K562 (cell line): ENCODE data around the gene DHRS4L2. TPM values are rescaled to one million over a fixed set of nuclear protein-coding genes. Genes with fewer than 3 reads are reported as not detected.

Source experiments
- HOXB6 ChIP-seq: fragments of 250-450 bp; sonication (Bioruptor Pico); IDR thresholded peaks from 2 replicates; pipeline ENCODE4 v1.5.1; 2022; ENCODE audit warnings: mild to moderate bottlenecking, borderline replicate concordance
- JUN ChIP-seq, 2 experiments: sonication (generic) in 1 of 2; formaldehyde crosslinking in 1 of 2; IDR thresholded peaks; 2 replicates each; pipeline versions ENCODE4 v1.6.1 to v1.8.0; 2012 to 2022; ENCODE audit warnings: borderline replicate concordance in 2 of 2, mild to moderate bottlenecking in 2 of 2, improper control_type of control experiment in 1 of 2, low read depth in 1 of 2, low read length in 1 of 2, missing genetic modification reagents in 1 of 2
- KLF1 ChIP-seq: fragments of 450-650 bp; IDR thresholded peaks from 2 replicates; pipeline ENCODE4 v1.6.1; 2016; ENCODE audit warnings: missing genetic modification characterization, missing compliant biosample characterization
- NBN ChIP-seq: fragments of 450-650 bp; IDR thresholded peaks from 2 replicates; pipeline ENCODE4 v1.6.1; 2016; ENCODE audit warnings: low read depth, mild to moderate bottlenecking
- NKRF ChIP-seq: fragments of 450-650 bp; IDR thresholded peaks from 2 replicates; pipeline ENCODE4 v1.6.1; 2016; ENCODE audit warnings: borderline replicate concordance
- SMAD1 ChIP-seq: fragments of 150-350 bp; IDR thresholded peaks from 2 replicates; pipeline ENCODE4 v1.6.1; 2014; ENCODE audit warnings: low read length, low read depth; ENCODE audit not compliant: partially characterized antibody
- SMAD4 ChIP-seq: fragments of 250-450 bp; sonication (Bioruptor Pico); conservative IDR thresholded peaks from 2 replicates; pipeline ENCODE4 v1.8.0; 2021; ENCODE audit warnings: inconsistent platforms, mild to moderate bottlenecking, moderate library complexity
- STAT5B ChIP-seq: fragments of 250-450 bp; sonication (Bioruptor Pico); IDR thresholded peaks from 2 replicates; pipeline ENCODE4 v1.8.0; 2021; ENCODE audit warnings: mild to moderate bottlenecking, inconsistent platforms
- ZNF146 ChIP-seq: IDR thresholded peaks from one replicate; pipeline ENCODE4 v1.6.1; 2018; ENCODE audit warnings: missing compliant biosample characterization; ENCODE audit not compliant: unreplicated experiment
- ZNF3 ChIP-seq: fragments of 250-450 bp; sonication (Bioruptor Pico); IDR thresholded peaks from 2 replicates; pipeline ENCODE4 v1.5.0; 2021; ENCODE audit warnings: mild to moderate bottlenecking, moderate library complexity
- ZNF507 ChIP-seq: conservative IDR thresholded peaks from 2 replicates; pipeline ENCODE4 v1.6.1; 2017; ENCODE audit warnings: missing genetic modification characterization, missing compliant biosample characterization
- ZNF609 ChIP-seq: sonication (generic); formaldehyde crosslinking; IDR thresholded peaks from 2 replicates; pipeline ENCODE4 v1.8.1; 2023; ENCODE audit warnings: missing genetic modification reagents, mild to moderate bottlenecking, borderline replicate concordance
- ZNF717 ChIP-seq: fragments of 250-450 bp; sonication (Bioruptor Pico); IDR thresholded peaks from 2 replicates; pipeline ENCODE4 v1.5.0; 2021
- polyA plus RNA-seq, 8 experiments: library from polyadenylated mRNA; depleted of rRNA in 4 of 8; stranded (reverse) in 5 of 8; unstranded in 3 of 8; fragments of >200 nt; fragmentation: Nextera tagmentation in 2 of 8; fragmentation: Illumina TruSeq in 1 of 8; extraction: Ambion mirVana in 2 of 8; extraction: Trizol in 1 of 8; gene quantifications; 2 replicates each; pipeline versions ENCODE4 v1.2.1 to v1.2.3, GENCODE V29; 2011 to 2014; ENCODE audit warnings: inconsistent platforms in 1 of 8, missing spikeins in 1 of 8
- total RNA-seq, 7 experiments: library from RNA; depleted of rRNA in 6 of 7; stranded (reverse); fragments of >200 nt in 6 of 7; fragmentation: Illumina TruSeq in 2 of 7; extraction: Trizol in 2 of 7; gene quantifications; 2 replicates each; pipeline versions ENCODE4 v1.2.1 to v1.2.3, GENCODE V29; 2011 to 2021; ENCODE audit warnings: low replicate concordance in 1 of 7
- TF ChIP-seq, protein P1 (sequence below): fragments of 200-400 bp; formaldehyde crosslinking; IDR thresholded peaks from 2 replicates; pipeline ENCODE4 v1.6.1; 2017; ENCODE audit warnings: mild to moderate bottlenecking, low read depth, low read length, moderate library complexity

Gene DHRS4L2
- total and polyA plus RNA-seq, 9 of the 15 experiments (the other 6 are each of a cell fraction or from before 2014, with no cell fraction given): 2.3 to 13.7 (median 8.1) TPM

- TF ChIP-seq NKRF (peak; percentile 49; the same call in 1 of the 2 replicates), ZNF507 (no peak), SMAD4 (CRISPR knock-in tag) (no peak), JUN (IDR thresholded peaks at IDR 0.05; ENCODE audit: borderline replicate concordance, low read depth, low read length) (no peak), JUN (CRISPR knock-in tag; IDR thresholded peaks at IDR 0.05; ENCODE audit: borderline replicate concordance) (no peak), ZNF146 (no peak), STAT5B (CRISPR knock-in tag) (no peak), ZNF717 (CRISPR knock-in tag) (no peak), ZNF609 (CRISPR knock-in tag) (no peak), HOXB6 (CRISPR knock-in tag) (no peak), NBN (no peak), ZNF3 (CRISPR knock-in tag) (no peak), SMAD1 (no peak), KLF1 (tag) (peak; percentile 42; the same call in 1 of the 2 replicates)
- TF ChIP-seq, protein P1, sequence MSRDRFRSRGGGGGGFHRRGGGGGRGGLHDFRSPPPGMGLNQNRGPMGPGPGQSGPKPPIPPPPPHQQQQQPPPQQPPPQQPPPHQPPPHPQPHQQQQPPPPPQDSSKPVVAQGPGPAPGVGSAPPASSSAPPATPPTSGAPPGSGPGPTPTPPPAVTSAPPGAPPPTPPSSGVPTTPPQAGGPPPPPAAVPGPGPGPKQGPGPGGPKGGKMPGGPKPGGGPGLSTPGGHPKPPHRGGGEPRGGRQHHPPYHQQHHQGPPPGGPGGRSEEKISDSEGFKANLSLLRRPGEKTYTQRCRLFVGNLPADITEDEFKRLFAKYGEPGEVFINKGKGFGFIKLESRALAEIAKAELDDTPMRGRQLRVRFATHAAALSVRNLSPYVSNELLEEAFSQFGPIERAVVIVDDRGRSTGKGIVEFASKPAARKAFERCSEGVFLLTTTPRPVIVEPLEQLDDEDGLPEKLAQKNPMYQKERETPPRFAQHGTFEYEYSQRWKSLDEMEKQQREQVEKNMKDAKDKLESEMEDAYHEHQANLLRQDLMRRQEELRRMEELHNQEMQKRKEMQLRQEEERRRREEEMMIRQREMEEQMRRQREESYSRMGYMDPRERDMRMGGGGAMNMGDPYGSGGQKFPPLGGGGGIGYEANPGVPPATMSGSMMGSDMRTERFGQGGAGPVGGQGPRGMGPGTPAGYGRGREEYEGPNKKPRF: no peak
These were observed 35.1 kb upstream of the DHRS4L2 start, which contains the start of gene DHRS4 (continued) for GRCh38 chr14:23953464-23954278.
